ENCODE results near the gene PTH2.
A peak's percentile ranks its signal among the peaks of the same experiment; 100 is the strongest.

PTH2 gene

GRCh38 chr19:49403404-49404187 is 19.6 kb downstream of the PTH2 start:
- no peak for TF ChIP-seq ZFX (IDR thresholded peaks at IDR 0.05)
- TF ChIP-seq CTCF (conservative IDR thresholded peaks at IDR 0.05): no peak
- H3K27ac ChIP-seq: peak overlapping the region; percentile 8; the same call in 1 of the 2 replicates

- H3K27ac ChIP-seq: no peak overlapping the region
- TF ChIP-seq ZFX (IDR thresholded peaks at IDR 0.05) (no peak), CTCF (conservative IDR thresholded peaks at IDR 0.05) (no peak)
Measured at GRCh38 chr19:49400029-49400428, 23.2 kb downstream of the PTH2 start.

- TF ChIP-seq ZFX (IDR thresholded peaks at IDR 0.05) (no peak), CTCF (conservative IDR thresholded peaks at IDR 0.05) (no peak)
- H3K27ac ChIP-seq: no peak overlapping the region
Measured at GRCh38 chr19:49398931-49399330, 24.3 kb downstream of the PTH2 start.

- TF ChIP-seq CTCF (conservative IDR thresholded peaks at IDR 0.05) (no peak), ZFX (IDR thresholded peaks at IDR 0.05) (no peak)
Measured at GRCh38 chr19:49398001-49398615, 25.1 kb downstream of the PTH2 start.

GRCh38 chr19:49396738-49397505 is 26.3 kb downstream of the PTH2 start:
- TF ChIP-seq ZFX (IDR thresholded peaks at IDR 0.05) (no peak), CTCF (conservative IDR thresholded peaks at IDR 0.05) (no peak)
- no peak overlapping the region for H3K27ac ChIP-seq

More at GRCh38 chr19:49398001-49398615, 25.1 kb downstream of the PTH2 start:
- H3K27ac ChIP-seq: no peak overlapping the region

- no peak for TF ChIP-seq CTCF (conservative IDR thresholded peaks at IDR 0.05)
- TF ChIP-seq ZFX (IDR thresholded peaks at IDR 0.05): no peak
- no peak overlapping the region for H3K27ac ChIP-seq
Measured at GRCh38 chr19:49395581-49396407, 27.4 kb downstream of the PTH2 start.

Data from C4-2B (cell line).